HG03378 (cell line): Measurements from ENCODE around the gene RWDD1.

Experiments
- ATAC-seq: cut with Tn5 transposase; IDR thresholded peaks from one replicate; pipeline ENCODE4 v1.9.1; 2021; ENCODE audit warnings: mild to moderate bottlenecking, moderate library complexity; ENCODE audit not compliant: unreplicated experiment

The RWDD1 gene

DNA sequence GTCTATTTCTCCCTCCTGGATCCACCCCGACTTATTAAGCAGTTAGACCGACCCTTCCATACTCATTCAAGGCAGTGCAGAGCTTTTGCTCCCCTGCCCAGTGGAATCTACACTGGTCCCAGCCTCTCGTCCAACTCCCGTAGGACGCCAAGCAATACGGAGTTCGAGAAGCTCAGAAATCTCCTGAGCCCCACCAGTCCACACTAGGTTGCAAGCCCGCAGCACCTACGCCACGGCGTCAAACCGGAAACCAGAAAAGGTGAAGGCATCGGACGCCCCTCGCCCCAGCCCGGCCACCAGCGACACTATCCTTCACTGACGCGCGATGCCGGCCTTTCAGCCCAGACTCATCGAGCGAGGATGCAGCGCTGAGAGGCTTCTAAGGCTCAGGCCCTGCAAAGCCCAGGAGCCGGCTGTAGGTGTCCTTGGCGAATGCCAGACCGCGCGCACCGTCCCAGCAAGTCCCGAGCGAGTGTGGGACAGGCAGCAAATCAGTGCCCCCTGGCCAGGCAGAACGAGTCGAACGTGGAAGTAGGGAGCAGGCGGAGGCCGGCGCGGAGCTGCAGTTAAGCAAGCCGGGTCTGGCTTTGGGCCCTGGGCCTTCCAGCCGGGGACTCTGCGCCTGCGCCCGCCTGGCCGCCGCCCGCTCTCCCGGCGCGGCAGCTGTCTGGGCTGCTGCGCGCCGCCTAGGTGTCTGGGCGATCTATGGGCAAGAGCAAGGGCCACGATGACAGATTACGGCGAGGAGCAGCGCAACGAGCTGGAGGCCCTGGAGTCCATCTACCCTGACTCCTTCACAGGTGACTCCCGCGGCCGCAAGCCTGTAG is at the start of gene RWDD1:
Gene RWDD1 (plus strand): TSS at position 649 of the 827 bp plus-strand sequence. CDS start 79 bp downstream, at position 728.
- peak; percentile 91 for ATAC-seq

DNA sequence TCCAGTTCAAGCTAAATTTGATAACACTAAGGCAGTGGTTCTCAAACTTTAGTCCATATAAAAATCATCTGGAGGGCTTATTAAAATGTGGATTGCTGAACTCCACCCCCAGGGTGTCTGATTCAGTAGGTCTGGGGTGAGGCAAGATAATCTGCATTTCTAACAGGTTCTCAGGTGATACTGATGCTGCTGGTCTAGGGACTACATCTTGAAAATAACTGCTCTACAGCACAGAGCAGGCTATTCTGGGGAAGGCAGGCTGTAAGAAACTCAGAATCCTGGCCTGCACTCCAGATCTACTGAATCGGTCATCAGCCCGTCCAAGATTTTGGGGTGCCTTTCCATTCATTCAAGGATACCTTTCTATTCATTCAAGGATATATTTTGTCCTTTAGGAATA is 48.4 kb upstream of the RWDD1 start:
- ATAC-seq = no peak

DNA sequence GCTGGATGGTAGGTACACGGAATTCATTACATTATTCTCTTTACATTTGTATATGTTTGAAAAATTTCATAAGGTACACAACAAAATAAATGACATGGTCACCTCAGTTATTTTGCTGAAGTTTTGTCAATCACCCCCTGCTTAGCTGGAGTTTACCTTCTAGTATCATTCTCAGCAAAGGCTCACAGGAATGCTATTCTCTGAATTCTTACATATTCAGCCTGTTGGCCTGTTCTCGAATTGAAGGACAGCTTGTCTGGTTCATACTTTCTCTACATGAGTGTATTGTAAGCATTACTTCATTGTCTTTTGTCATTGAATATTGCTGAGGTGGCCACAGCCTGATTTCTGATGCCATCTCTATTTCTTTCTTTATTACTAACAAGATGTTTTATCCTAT is 47.1 kb upstream of the RWDD1 start:
- no peak for ATAC-seq

DNA sequence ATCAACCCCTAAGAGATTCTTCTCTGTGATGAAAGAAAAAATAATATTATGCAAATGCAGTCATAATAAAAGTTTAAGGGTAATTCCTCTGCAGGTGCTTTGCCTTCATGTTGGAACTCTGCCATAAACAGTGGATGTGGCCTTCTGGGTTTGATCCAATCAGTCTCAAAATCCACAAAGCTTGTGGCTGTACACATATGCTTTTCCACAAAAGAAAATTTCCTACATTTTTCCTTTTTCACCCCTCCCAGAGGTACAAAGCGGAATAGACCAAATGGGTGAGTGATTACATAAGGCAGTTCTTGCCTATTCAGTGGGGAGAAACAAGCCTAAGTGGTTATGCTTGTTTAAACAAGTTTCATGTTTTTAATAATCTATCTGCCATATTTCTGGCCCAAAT is 43.2 kb upstream of the RWDD1 start:
- ATAC-seq = no peak

GRCh38 chr6:116528780-116529179 is 42.5 kb upstream of the RWDD1 start:
- ATAC-seq = no peak

DNA sequence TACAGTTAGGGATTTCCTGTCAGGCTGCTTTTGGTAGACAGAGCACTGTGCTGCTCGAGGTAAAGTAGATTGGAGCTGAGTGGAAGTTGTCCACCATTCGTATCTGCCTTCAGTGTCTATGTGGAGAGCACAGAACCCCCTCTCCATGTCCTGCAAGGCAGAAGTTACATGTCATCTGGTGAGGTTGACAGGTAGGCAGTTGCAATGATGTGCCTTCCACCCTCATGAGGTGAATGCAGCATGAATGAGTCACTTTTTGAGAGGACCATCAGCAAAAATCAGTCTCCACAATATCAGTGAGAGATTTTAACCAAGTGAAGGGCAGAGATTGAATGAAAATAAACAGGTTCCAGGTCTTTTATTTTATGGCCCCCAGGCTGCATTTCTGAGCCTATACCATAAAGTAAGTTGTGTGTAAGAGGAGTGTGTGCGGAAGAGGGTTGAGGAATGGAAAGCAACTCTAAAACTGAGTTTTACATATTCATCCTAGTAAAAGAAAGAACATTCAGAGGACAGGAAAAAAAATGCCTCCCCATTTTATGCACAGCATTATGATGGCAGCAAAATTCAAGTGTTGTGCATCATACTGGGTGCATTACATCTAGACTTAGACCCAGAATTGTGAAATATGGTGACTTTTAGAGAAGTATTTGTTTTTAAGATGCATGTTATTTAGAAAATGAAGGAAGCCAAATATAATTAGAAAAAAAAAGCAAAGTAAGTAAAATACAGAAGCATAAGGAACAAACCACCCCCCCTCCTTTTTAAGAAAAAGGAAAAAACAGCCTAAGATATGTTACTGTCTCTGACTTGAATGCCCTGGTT is 41.6 kb upstream of the RWDD1 start:
- no peak for ATAC-seq

- ATAC-seq = no peak
Measured at GRCh38 chr6:116530436-116530835, 40.9 kb upstream of the RWDD1 start.

DNA sequence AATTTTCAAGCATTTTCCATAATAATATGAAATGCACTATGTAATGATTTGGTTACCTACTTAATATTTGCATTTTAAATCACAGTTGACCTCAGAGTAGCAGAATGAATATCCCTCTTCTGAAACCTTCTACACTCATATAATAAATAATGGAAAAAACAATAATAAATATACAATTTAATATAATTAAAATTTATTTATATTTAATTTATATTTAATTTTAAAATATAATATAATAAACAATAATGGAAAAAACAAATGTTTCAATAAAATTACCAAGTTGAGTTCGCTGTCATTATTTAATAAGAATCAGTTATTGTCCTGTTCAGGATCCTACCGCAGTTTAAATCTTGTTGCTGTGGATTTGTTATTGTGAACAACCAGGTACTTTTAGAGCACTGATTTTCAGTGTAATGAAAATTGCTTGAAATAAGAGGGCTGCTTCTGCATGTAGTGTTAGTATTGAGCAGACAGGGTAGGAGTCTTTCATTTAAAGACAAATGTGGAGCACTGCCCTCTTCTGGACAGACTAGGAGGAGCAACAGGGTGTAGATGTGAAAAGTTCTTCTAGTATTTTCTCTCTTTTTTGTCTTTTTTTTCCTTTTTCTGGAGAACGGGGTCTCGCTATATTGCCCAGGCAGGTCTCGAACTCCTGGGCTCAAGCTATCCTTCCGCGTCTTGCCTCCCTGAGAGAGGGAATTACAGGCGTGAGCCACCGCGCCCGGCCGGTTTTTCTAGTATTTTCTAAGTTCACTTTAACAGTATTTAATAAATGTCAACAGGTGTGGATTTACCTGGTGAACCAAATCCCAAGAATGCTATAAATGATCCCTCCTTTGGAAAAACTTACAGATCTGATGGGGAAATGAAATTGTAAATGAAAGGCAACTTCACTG is 39.4 kb upstream of the RWDD1 start:
- peak; percentile 83 for ATAC-seq

- ATAC-seq = no peak
Measured at GRCh38 chr6:116533233-116533957, 37.9 kb upstream of the RWDD1 start.

DNA sequence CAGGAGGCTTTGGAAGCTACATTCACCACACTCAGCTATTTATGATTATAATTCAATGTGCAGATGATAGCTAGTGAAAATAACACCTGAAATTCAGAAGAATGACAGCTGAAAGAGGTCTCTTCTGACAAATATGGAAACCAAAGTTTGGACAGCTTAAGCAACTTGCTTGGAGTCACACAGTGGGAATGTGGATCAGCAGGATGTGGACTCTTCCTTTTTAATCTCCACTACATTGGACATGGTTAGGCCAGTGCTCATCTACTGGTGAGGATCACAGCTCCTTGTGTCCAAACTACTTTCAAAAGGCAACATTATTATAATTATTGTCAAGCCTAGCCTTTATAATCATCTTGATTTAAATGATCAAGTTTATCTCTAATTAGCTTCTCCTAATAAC is 36.2 kb upstream of the RWDD1 start:
- ATAC-seq = no peak

GRCh38 chr6:116536216-116536621 is 35.1 kb upstream of the RWDD1 start:
- ATAC-seq = peak; percentile 70

DNA sequence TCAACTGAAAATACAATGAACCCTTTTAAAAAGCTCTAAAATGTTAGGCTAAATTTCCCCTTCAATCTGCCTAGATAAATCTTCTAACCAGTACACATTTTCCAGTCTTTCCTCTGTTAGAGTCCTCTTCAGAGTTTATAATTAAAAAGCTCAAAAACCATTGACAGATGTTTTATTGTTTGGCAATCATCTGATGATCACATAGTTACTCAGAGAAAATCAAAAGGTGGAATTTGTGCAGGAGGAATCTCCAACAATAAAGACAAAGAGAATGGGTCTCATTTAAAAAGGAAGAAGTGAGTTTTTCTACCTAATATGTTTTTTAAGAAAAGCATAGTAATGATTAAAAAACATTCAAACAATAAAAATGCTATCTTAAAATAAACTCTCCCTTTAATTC is 28.9 kb upstream of the RWDD1 start:
- no peak for ATAC-seq

- no peak for ATAC-seq
Measured at GRCh38 chr6:116543149-116543548, 28.2 kb upstream of the RWDD1 start.

DNA sequence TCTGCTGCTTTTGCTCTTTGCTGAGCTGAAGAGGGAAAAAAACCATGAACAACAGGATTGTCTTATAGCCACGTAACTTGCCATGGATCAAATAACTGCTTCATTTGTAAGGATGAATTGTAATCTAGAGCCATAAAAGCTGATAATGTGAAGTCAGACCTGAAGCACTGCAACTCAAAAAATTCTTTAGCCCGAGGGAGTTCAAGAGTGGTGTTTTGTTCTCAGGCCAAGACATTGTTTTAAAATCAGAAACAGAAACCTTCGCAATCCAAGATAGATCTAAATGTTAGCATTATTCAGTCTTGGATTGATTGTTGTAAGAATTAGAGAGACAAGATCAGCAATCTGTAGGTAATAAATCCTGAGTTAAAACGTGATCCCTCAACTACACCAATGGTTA is 25.7 kb upstream of the RWDD1 start, which contains the start of gene TRAPPC3L:
Gene TRAPPC3L (minus strand): TSS at position 34 of the 400 bp plus-strand sequence. CDS start 170 bp downstream, outside the sequence.
- ATAC-seq = no peak

DNA sequence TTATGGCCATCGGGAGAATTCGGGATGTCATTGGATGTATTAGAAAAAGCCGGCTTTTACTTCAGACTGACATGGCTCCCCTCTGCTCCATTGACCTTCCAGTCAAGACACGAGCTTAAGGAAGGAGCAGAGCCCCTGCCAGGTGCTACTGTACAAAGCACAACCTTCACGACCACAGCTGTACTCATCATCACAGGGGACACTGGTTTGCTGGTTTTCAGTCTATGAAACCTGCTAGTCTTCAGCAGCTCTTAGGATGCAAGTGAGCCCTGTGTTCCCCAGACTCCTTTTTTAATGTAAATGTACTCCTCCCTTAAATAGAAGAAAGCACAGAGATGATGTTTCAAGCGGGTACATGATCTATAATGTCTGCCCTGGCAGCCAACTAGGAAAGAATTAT is 23.9 kb upstream of the RWDD1 start:
- ATAC-seq = no peak

DNA sequence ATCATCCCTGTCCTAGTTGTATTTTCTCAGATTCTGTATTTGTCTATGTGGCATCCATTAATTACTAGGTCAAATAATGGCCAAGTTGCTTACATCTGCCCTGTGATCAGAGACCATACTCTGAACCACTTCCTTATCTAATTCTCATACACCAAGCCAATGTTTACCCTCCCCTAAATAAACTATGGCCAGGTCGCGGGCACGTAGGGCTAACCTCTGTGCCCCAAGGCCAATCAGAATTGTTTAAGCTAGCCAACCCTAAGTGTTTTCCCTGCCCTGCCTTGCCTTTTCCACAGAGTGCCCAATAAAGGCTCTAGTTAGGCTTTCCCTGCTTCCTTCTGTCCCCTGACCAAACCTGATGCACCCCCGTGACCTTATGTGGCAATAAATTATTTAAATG is 20.5 kb upstream of the RWDD1 start:
- ATAC-seq = no peak

GRCh38 chr6:116553451-116553850 is 17.9 kb upstream of the RWDD1 start, which contains the start of gene CALHM4:
CALHM4 (plus strand) TSS chr6:116553751; CDS start chr6:116553794, 43 bp downstream.
- ATAC-seq = no peak

DNA sequence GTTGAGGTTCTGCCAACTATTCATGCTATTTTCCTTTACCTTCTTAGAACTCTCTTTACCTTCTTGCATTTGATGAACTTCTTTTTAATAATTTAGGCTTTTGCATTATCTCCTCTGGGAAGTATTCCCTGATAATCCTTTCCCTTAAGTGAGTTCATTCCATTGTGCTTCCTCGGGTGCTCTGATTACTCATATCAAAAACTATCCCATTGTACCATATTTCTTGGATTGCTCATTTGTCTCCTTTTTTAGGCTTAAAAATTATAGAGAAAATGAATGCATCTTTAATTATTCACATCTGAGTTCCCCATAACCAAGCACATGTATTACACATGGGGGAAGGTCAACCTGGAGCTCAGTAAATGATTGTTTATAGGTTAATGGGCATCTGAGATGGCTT is 15.2 kb upstream of the RWDD1 start:
- ATAC-seq = no peak

GRCh38 chr6:116556814-116557415 is 14.4 kb upstream of the RWDD1 start:
- no peak for ATAC-seq

DNA sequence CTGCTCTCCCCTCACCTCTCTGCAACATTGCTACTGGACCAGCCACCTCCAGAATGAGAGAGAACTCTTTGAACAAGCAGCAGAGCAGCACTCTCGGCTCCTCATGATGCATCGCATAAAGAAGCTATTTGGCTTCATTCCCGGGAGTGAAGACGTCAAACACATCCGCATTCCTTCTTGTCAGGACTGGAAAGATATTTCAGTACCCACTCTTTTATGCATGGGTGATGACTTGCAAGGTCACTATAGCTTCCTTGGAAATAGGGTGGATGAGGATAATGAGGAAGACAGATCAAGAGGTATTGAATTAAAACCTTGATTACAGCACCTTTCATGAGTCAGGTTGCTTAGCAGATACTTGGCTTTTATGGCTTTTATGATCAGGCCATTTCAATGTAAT is 13.4 kb upstream of the RWDD1 start:
- ATAC-seq = no peak
